Keratinocyte (primary cell): Measurements from ENCODE around the gene CUX1. TPM values are rescaled to one million over a fixed set of nuclear protein-coding genes. Genes with fewer than 3 reads are reported as not detected.

ENCODE experiments used
- DNase-seq: peaks from one replicate; pipeline ENCODE4 v3.0.0-alpha.2; 2011; ENCODE audit warnings: low read depth, missing footprints, low spot score
- FAIRE-seq: peaks from 2 replicates; lab custom pipeline; 2011; peaks lifted over from hg19 to GRCh38; lab: Jason Lieb, UNC
- H2AFZ ChIP-seq: 2 replicates; pipeline ENCODE4 v1.6.0; 2012; ENCODE audit warnings: low read length, control low read depth, inconsistent platforms; ENCODE audit not compliant: control insufficient read depth
- H3K27ac ChIP-seq: 2 replicates; pipeline ENCODE4 v1.5.1; 2011; ENCODE audit warnings: low read length; ENCODE audit not compliant: control insufficient read depth, insufficient read depth
- H3K27me3 ChIP-seq: 3 replicates; pipeline ENCODE4 v1.6.0; 2011; ENCODE audit warnings: low read length; ENCODE audit not compliant: control insufficient read depth, insufficient read depth; ENCODE audit errors: extremely low read depth
- H3K36me3 ChIP-seq, 2 experiments: 2 replicates in 1 of 2; 3 replicates in 1 of 2; pipeline ENCODE4 v1.5.1; 2011; ENCODE audit warnings: low read length in 2 of 2, mild to moderate bottlenecking in 1 of 2; ENCODE audit not compliant: control insufficient read depth in 2 of 2, insufficient read depth in 2 of 2; ENCODE audit errors: extremely low read depth in 1 of 2
- H3K4me1 ChIP-seq: 3 replicates; pipeline ENCODE4 v1.5.1; 2011; ENCODE audit warnings: low read length; ENCODE audit not compliant: control insufficient read depth, insufficient read depth; ENCODE audit errors: extremely low read depth
- H3K4me2 ChIP-seq: 3 replicates; pipeline ENCODE4 v1.6.0; 2011; ENCODE audit warnings: low read depth, low read length; ENCODE audit not compliant: control insufficient read depth, insufficient read depth; ENCODE audit errors: extremely low read depth
- H3K4me3 ChIP-seq, 3 experiments: fragments of 200-600 bp in 1 of 3; sonication (generic) in 1 of 3; 2 replicates in 2 of 3; 3 replicates in 1 of 3; pipeline ENCODE4 v1.5.1; 2011 to 2016; ENCODE audit warnings: low read length in 3 of 3, mild to moderate bottlenecking in 3 of 3, control low read depth in 2 of 3, inconsistent platforms in 1 of 3, low read depth in 1 of 3, mixed read lengths in 1 of 3, mixed run types in 1 of 3, moderate library complexity in 1 of 3; ENCODE audit not compliant: control insufficient read depth in 2 of 3, insufficient read depth in 2 of 3; ENCODE audit errors: extremely low read depth in 1 of 3
- H3K79me2 ChIP-seq: 2 replicates; pipeline ENCODE4 v1.6.0; 2012; ENCODE audit warnings: low read length; ENCODE audit not compliant: control insufficient read depth, insufficient read depth
- H3K9ac ChIP-seq: 3 replicates; pipeline ENCODE4 v1.6.0; 2011; ENCODE audit warnings: low read length; ENCODE audit not compliant: control insufficient read depth, insufficient read depth; ENCODE audit errors: extremely low read depth
- H3K9me1 ChIP-seq: 3 replicates; pipeline ENCODE4 v1.6.0; 2011; ENCODE audit warnings: low read length; ENCODE audit not compliant: control insufficient read depth, insufficient read depth; ENCODE audit errors: extremely low read depth
- H3K9me3 ChIP-seq: 2 replicates; pipeline ENCODE4 v1.5.1; 2012; ENCODE audit warnings: low read depth, low read length; ENCODE audit not compliant: control insufficient read depth
- H4K20me1 ChIP-seq: 3 replicates; pipeline ENCODE4 v1.6.0; 2011; ENCODE audit warnings: low read length; ENCODE audit not compliant: control insufficient read depth, insufficient read depth; ENCODE audit errors: extremely low read depth
- EZH2 ChIP-seq: IDR thresholded peaks from one replicate; pipeline ENCODE4 v1.6.1; 2012; ENCODE audit warnings: inconsistent platforms, mild to moderate bottlenecking, low read length, moderate library complexity
- dilution Hi-C: fragments of 300-500 bp; cut with MboI; formaldehyde crosslinking; loops from one replicate; pipeline ENCODE4 v1.7.0; 2020; ENCODE audit warnings: low sequenced_read_pairs; ENCODE audit not compliant: extremely low pct_ligation_motif_present
- polyA plus RNA-seq, 5 experiments: library from polyadenylated mRNA; depleted of rRNA in 3 of 5; stranded (reverse) in 3 of 5; stranded (forward) in 1 of 5; unstranded in 1 of 5; fragments of >200 nt; gene quantifications; 1 replicate in 1 of 5; 2 replicates in 3 of 5; 3 replicates in 1 of 5; pipeline versions ENCODE4 v1.2.1 to v1.2.3, GENCODE V29; 2011 to 2012; ENCODE audit warnings: missing spikeins in 2 of 5, low read depth in 1 of 5, low replicate concordance in 1 of 5
- TF ChIP-seq, protein P1 (sequence below), 3 experiments: IDR thresholded peaks in 1 of 3; conservative IDR thresholded peaks in 1 of 3; optimal IDR thresholded peaks in 1 of 3; 2 replicates in 2 of 3; 3 replicates in 1 of 3; pipeline versions ENCODE3 to v1.5.1; 2011; ENCODE audit warnings: low read length in 3 of 3, mild to moderate bottlenecking in 3 of 3, moderate library complexity in 2 of 3, control low read depth in 1 of 3, inconsistent platforms in 1 of 3; ENCODE audit not compliant: insufficient read depth in 2 of 3; ENCODE audit errors: extremely low read depth in 1 of 3

CUX1 gene
- polyA plus RNA-seq, 1 donor (not counting 4 experiments of a cell fraction or from before 2014, with no cell fraction given): 18.3 TPM

DNA sequence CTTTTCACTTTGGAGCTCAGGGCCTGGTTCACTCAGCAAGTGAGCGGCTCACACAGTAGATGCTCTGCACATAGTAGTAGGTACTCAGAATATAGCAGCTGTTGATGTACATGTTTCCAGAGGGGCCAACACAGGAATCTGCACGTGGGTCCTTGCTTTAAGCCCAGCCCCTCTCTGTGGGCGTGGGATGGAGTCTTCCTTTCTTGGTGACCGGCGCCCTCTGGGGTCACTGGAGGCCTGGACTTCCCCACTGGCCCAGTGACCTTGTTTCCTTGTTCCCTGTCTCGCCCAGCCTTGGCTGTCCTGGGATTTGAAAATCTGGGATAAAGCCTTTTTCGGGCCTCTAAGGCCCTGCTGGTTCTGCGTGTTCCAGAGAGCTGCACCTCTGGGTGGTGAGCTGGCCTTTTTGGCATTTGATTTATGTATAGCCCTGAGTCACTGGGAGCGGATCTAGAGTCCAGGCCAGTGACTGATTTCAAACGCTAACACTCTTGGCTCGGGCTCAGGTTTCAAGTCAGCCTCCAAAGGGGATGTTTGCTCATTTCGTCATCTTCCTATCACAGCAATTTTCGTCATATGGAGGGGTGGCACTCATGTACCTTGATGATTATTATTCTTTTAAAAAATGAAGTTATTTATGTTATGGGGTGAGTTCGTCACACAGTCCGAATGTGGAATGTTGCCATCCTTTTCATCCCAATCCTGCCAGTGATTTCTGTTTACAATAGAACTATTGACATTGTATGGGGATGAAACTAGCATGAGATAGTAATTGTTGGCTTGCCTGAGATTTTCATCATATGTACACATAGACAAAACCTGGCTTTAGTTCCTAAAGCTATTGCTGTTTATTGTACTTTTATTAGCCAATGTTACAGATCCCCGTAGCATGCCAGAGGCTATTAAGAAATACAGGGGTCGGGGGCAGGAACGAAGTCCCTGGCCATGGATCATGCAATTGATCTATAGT lies 65.5 kb downstream of the CUX1 start:
- Histone ChIP-seq H4K20me1 (peaks cover 2% of the 10 kb centered on the region), H3K79me2 (peaks cover 41% of the 10 kb centered on the region), H3K4me3 (peak overlapping the region in 2 of 3 experiments; percentile 12 to 47), H3K4me1 (peaks cover 31% of the 10 kb centered on the region), H2AFZ (no peak overlapping the region), H3K4me2 (peak overlapping the region; percentile 80), H3K27ac (peak overlapping the region; percentile 97), H3K36me3 (no peaks in the 10 kb centered on the region), H3K9me1 (no peaks in the 10 kb centered on the region), H3K27me3 (no peaks in the 10 kb centered on the region), H3K9me3 (no peaks in the 10 kb centered on the region), H3K9ac (peak overlapping the region; percentile 93)
- dilution Hi-C loops: no loop called here
- TF ChIP-seq, protein P1, sequence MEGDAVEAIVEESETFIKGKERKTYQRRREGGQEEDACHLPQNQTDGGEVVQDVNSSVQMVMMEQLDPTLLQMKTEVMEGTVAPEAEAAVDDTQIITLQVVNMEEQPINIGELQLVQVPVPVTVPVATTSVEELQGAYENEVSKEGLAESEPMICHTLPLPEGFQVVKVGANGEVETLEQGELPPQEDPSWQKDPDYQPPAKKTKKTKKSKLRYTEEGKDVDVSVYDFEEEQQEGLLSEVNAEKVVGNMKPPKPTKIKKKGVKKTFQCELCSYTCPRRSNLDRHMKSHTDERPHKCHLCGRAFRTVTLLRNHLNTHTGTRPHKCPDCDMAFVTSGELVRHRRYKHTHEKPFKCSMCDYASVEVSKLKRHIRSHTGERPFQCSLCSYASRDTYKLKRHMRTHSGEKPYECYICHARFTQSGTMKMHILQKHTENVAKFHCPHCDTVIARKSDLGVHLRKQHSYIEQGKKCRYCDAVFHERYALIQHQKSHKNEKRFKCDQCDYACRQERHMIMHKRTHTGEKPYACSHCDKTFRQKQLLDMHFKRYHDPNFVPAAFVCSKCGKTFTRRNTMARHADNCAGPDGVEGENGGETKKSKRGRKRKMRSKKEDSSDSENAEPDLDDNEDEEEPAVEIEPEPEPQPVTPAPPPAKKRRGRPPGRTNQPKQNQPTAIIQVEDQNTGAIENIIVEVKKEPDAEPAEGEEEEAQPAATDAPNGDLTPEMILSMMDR (optimal IDR thresholded peaks at IDR 0.05 in 1 of 3, IDR thresholded peaks at IDR 0.05 in 1 of 3, conservative IDR thresholded peaks at IDR 0.05 in 1 of 3; ENCODE audit: extremely low read depth in 1 of 3, insufficient read depth in 2 of 3, low read length in 3 of 3): no peak
- no peak for TF ChIP-seq EZH2
- peak; percentile 86 for FAIRE-seq
- peak; percentile 88 for DNase-seq

DNA sequence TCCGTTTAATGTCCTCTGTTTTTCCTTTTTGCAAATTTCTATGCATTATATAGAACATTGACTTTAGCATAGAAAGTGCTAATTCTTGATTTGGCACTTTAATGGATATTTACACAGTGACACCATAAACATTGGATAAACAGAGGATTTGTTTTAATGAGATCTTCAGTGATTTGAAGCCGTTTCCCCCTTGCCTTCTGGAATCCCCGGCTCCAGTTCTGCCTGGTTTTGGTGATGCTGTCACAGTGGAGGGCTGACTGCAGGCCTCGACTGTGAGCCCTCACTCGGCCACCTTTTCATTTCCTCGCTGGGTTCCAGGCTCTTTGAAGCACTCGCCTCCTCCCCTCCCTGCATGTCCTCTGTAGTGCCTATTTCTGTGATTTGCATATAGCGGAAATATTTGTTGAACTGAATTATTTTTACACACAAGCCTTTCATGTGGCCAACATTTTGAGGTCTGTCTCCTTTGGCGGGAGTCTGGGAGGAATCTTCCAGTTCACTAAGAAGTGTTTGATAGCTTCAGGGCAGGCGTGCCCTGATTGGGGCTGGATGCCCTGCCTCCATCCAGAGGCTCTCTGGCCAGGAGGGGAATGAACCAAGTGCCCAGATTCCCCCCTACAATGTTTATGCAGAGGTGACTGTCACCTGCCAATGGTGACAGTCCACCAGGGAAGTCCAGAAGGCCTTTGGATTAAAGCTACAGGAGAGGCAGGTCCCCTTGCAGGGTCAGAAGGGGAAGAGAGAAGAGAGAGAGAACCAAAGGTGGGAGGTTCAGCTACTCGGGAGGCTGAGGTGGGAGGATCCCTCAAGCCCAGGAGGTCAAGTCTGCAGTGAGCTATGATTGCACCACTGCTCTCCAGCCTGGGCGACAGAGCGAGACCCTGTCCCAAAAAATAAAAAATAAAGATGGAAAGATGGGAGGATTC lies 67.5 kb downstream of the CUX1 start:
- Histone ChIP-seq H3K4me3 (no peak overlapping the region), H3K36me3 (no peaks in the 10 kb centered on the region), H4K20me1 (peaks cover 2% of the 10 kb centered on the region), H3K4me2 (no peak overlapping the region), H3K79me2 (peaks cover 37% of the 10 kb centered on the region), H3K27me3 (no peaks in the 10 kb centered on the region), H2AFZ (no peak overlapping the region), H3K27ac (no peak overlapping the region), H3K9me1 (no peaks in the 10 kb centered on the region), H3K9ac (no peak overlapping the region), H3K9me3 (no peaks in the 10 kb centered on the region), H3K4me1 (peaks cover 33% of the 10 kb centered on the region)
- DNase-seq (no peak), FAIRE-seq (no peak)
- dilution Hi-C loops: no loop called here
- TF ChIP-seq EZH2: no peak
- TF ChIP-seq, protein P1 (optimal IDR thresholded peaks at IDR 0.05 in 1 of 3, IDR thresholded peaks at IDR 0.05 in 1 of 3, conservative IDR thresholded peaks at IDR 0.05 in 1 of 3; ENCODE audit: extremely low read depth in 1 of 3, insufficient read depth in 2 of 3, low read length in 3 of 3): no peak
